GM18498 (cell line): ENCODE data around the gene TMEM123.
A peak's percentile ranks its signal among the peaks of the same experiment; 100 is the strongest.

Source experiments
- ATAC-seq: cut with Tn5 transposase; IDR thresholded peaks from one replicate; pipeline ENCODE4 v1.9.1; 2021; ENCODE audit warnings: mild to moderate bottlenecking, moderate library complexity; ENCODE audit not compliant: unreplicated experiment

Gene TMEM123

GRCh38 chr11:102473543-102473942 lies 21.0 kb upstream of the TMEM123 start:
- no peak for ATAC-seq

- ATAC-seq: no peak
Measured at GRCh38 chr11:102472127-102472526, 19.6 kb upstream of the TMEM123 start.

GRCh38 chr11:102471474-102471873 lies 18.9 kb upstream of the TMEM123 start:
- no peak for ATAC-seq

GRCh38 chr11:102470251-102470650 lies 17.7 kb upstream of the TMEM123 start:
- no peak for ATAC-seq

- no peak for ATAC-seq
Measured at GRCh38 chr11:102469196-102469821, 16.7 kb upstream of the TMEM123 start.

GRCh38 chr11:102468616-102469195 lies 16.1 kb upstream of the TMEM123 start:
- ATAC-seq: no peak

- no peak for ATAC-seq
Measured at GRCh38 chr11:102467853-102468580, 15.5 kb upstream of the TMEM123 start.

- ATAC-seq: no peak
Measured at GRCh38 chr11:102467080-102467708, 14.6 kb upstream of the TMEM123 start.

GRCh38 chr11:102465696-102466095 lies 13.1 kb upstream of the TMEM123 start:
- no peak for ATAC-seq

- ATAC-seq: peak; percentile 53
Measured at GRCh38 chr11:102464859-102465500, 12.4 kb upstream of the TMEM123 start.

- no peak for ATAC-seq
Measured at GRCh38 chr11:102464037-102464436, 11.5 kb upstream of the TMEM123 start.

GRCh38 chr11:102462610-102463009 lies 10.0 kb upstream of the TMEM123 start:
- ATAC-seq: no peak

GRCh38 chr11:102459393-102459792 lies 6.8 kb upstream of the TMEM123 start:
- no peak for ATAC-seq

GRCh38 chr11:102458548-102458947 lies 6.0 kb upstream of the TMEM123 start:
- ATAC-seq: no peak

GRCh38 chr11:102457865-102458264 lies 5.3 kb upstream of the TMEM123 start:
- no peak for ATAC-seq

GRCh38 chr11:102457056-102457677 lies 4.6 kb upstream of the TMEM123 start:
- no peak for ATAC-seq

GRCh38 chr11:102456381-102456780 lies 3.8 kb upstream of the TMEM123 start:
- no peak for ATAC-seq

- no peak for ATAC-seq
Measured at GRCh38 chr11:102453921-102454320, 1.4 kb upstream of the TMEM123 start.

GRCh38 chr11:102453302-102453695 lies 734 bp upstream of the TMEM123 start:
- ATAC-seq: no peak

- peak; percentile 67 for ATAC-seq
Measured at GRCh38 chr11:102451681-102452460, 694 bp downstream of the TMEM123 start.
